Transverse colon (tissue), 4 donors: ENCODE measurements around the gene OPRM1. TPM values are rescaled to one million over a fixed set of nuclear protein-coding genes. Genes with fewer than 3 reads are reported as not detected.

Experiments used
- DNase-seq: peaks from one replicate; pipeline ENCODE4 v3.0.0-alpha.2; 2019
- H3K27ac ChIP-seq, 4 donors: fragments of 200-600 bp; sonication (generic); 2 replicates each; pipeline ENCODE4 v1.5.1; 2016 to 2018; ENCODE audit warnings: inconsistent platforms in 4 of 4
- H3K27me3 ChIP-seq: fragments of 200-600 bp; sonication (generic); 2 replicates; pipeline ENCODE4 v1.5.1; 2017; ENCODE audit warnings: inconsistent platforms
- H3K36me3 ChIP-seq, 4 donors: fragments of 200-600 bp; sonication (generic); 2 replicates each; pipeline ENCODE4 v1.5.1; 2017 to 2019; ENCODE audit warnings: inconsistent platforms in 4 of 4
- H3K4me1 ChIP-seq, 4 donors: fragments of 200-600 bp; sonication (generic); 2 replicates each; pipeline ENCODE4 v1.5.1; 2017 to 2020; ENCODE audit warnings: inconsistent platforms in 4 of 4
- H3K4me3 ChIP-seq, 4 donors: fragments of 200-600 bp; sonication (generic); 1 replicate in 1 of 4; 2 replicates in 3 of 4; pipeline versions ENCODE4 v1.5.1 to v1.6.1; 2017 to 2019; ENCODE audit warnings: inconsistent platforms in 4 of 4
- H3K9me3 ChIP-seq, 2 donors: fragments of 200-600 bp; sonication (generic); 2 replicates each; pipeline ENCODE4 v1.5.1; 2017 to 2019; ENCODE audit warnings: inconsistent platforms in 2 of 2
- EP300 ChIP-seq: sonication (generic); formaldehyde crosslinking; IDR thresholded peaks from one replicate; pipeline ENCODE4 v1.6.1; 2017; ENCODE audit warnings: antibody characterized with exemption, low read depth
- POLR2A ChIP-seq: fragments of 450-650 bp; IDR thresholded peaks from one replicate; pipeline ENCODE4 v1.6.1; 2016; ENCODE audit warnings: antibody characterized with exemption, mild to moderate bottlenecking, moderate library complexity
- POLR2AphosphoS5 ChIP-seq, 3 donors: sonication (generic); formaldehyde crosslinking; IDR thresholded peaks; one replicate each; pipeline ENCODE4 v1.6.1; 2016; ENCODE audit warnings: antibody characterized with exemption in 3 of 3
- WGBS, 2 donors: methylation state at CpG; one replicate each; pipeline ENCODE4 v1.1.5; 2018; ENCODE audit warnings: low coverage in 1 of 2; 5-methylcytosine and 5-hydroxymethylcytosine counted together
- in situ Hi-C, 4 donors: fragments of 200-750 bp; cut with MboI; loops; one replicate each; pipeline versions ENCODE4 v1.15.0 to v1.15.1; 2017; ENCODE audit warnings: low sequenced_read_pairs in 3 of 4, low pct_ligation_motif_present in 1 of 4, low pct_unique_long_range_greater_than_20kb in 1 of 4
- intact Hi-C: fragments of 100-400 bp; cut with DNase I; formaldehyde crosslinking; loops from one replicate; pipeline ENCODE4 v1.15.1; 2023; ENCODE audit warnings: low total_unique reads
- total RNA-seq, 4 donors: library from RNA; depleted of rRNA; stranded (reverse); fragments of >200 nt; gene quantifications; one replicate each; pipeline ENCODE4 v1.1.0, GENCODE V29; 2016
- TF ChIP-seq, protein P1 (sequence below), 5 experiments: fragments of 200-600 bp in 3 of 5; fragments of 450-650 bp in 2 of 5; sonication (generic) in 3 of 5; IDR thresholded peaks; 1 replicate in 2 of 5; 2 replicates in 3 of 5; pipeline ENCODE4 v1.5.1; 2016 to 2017; ENCODE audit warnings: antibody characterized with exemption in 5 of 5, inconsistent platforms in 3 of 5, mild to moderate bottlenecking in 2 of 5, moderate library complexity in 1 of 5

Gene OPRM1
- total RNA-seq, 4 donors from 2014 or later: 0.64 TPM; not detected in 3

DNA sequence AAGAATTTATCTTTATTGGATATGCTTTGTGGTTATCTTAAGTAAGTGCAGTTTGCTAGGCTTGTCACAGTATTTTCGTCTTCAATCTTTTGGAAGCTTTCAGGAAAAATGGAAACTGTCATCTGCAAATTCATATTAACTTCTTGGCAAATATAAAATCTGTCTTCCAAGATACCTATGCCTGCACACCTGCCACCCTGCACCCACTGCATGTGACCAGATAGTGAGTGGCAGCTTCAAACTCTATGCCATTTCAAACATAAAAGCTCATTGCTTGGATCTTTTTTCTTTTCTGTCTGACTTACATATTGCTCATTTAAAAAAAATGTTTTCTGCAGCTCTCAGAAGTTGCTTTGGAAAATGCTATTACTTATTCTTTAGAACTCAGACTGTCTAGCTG lies 14.1 kb downstream of the OPRM1 start:
- in situ Hi-C loops (no loop called here), intact Hi-C loops (no loop called here)
- WGBS, 2 donors: 66 to 67% methylated on average over 1 of the region's 1 CpG
- Histone ChIP-seq H3K27me3 (no peaks in the 10 kb centered on the region), H3K9me3 (no peaks in the 10 kb centered on the region), H3K36me3 (no peaks in the 10 kb centered on the region), H3K4me3 (no peak overlapping the region), H3K27ac (no peak overlapping the region), H3K4me1 (no peaks in the 10 kb centered on the region)
- TF ChIP-seq POLR2AphosphoS5 (IDR thresholded peaks at IDR 0.05) (no peak), EP300 (no peak), POLR2A (no peak)
- TF ChIP-seq, protein P1, sequence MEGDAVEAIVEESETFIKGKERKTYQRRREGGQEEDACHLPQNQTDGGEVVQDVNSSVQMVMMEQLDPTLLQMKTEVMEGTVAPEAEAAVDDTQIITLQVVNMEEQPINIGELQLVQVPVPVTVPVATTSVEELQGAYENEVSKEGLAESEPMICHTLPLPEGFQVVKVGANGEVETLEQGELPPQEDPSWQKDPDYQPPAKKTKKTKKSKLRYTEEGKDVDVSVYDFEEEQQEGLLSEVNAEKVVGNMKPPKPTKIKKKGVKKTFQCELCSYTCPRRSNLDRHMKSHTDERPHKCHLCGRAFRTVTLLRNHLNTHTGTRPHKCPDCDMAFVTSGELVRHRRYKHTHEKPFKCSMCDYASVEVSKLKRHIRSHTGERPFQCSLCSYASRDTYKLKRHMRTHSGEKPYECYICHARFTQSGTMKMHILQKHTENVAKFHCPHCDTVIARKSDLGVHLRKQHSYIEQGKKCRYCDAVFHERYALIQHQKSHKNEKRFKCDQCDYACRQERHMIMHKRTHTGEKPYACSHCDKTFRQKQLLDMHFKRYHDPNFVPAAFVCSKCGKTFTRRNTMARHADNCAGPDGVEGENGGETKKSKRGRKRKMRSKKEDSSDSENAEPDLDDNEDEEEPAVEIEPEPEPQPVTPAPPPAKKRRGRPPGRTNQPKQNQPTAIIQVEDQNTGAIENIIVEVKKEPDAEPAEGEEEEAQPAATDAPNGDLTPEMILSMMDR (IDR thresholded peaks at IDR 0.05): no peak
- DNase-seq: no peak

DNA sequence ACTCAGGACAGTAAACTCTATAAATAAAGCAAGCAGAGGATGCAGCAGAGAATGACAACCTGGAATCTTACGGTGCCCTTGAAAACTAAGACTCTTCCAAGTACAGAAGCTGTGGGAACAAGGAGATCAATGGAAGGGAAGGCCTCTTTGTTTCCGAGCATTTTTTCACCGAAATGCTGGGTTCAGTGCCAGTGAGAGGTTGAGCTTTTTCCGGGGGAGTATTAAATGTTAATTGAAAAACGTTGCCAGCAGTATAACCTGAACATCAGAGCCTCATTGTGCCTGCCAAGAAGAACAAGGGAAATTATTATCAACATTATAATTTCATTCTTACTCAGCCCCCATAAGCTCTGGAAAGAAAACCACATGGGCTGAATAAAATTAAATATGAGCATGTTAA lies 17.5 kb downstream of the OPRM1 start:
- intact Hi-C loops (no loop called here), in situ Hi-C loops (no loop called here)
- H3K36me3 ChIP-seq: no peaks in the 10 kb centered on the region
- no peaks in the 10 kb centered on the region for H3K4me1 ChIP-seq
- DNase-seq: no peak
- H3K27me3 ChIP-seq: no peaks in the 10 kb centered on the region
- TF ChIP-seq, protein P1 (IDR thresholded peaks at IDR 0.05): no peak
- no peak for TF ChIP-seq POLR2A
- no peak for TF ChIP-seq POLR2AphosphoS5 (IDR thresholded peaks at IDR 0.05)
- H3K9me3 ChIP-seq: no peaks in the 10 kb centered on the region
- H3K27ac ChIP-seq: no peak overlapping the region
- no peak overlapping the region for H3K4me3 ChIP-seq
- WGBS, 2 donors: 71 to 77% methylated on average over 5 of the region's 5 CpGs

- Histone ChIP-seq H3K27me3 (no peaks in the 10 kb centered on the region), H3K4me1 (no peaks in the 10 kb centered on the region), H3K4me3 (no peak overlapping the region), H3K36me3 (no peaks in the 10 kb centered on the region), H3K27ac (no peak overlapping the region), H3K9me3 (no peaks in the 10 kb centered on the region)
- 17 to 22% methylated on average over 1 of the region's 1 CpG for WGBS, 2 donors
- in situ Hi-C loops (no loop called here), intact Hi-C loops (no loop called here)
- DNase-seq: no peak
- TF ChIP-seq POLR2AphosphoS5 (IDR thresholded peaks at IDR 0.05): no peak
- TF ChIP-seq EP300: no peak
- TF ChIP-seq, protein P1 (IDR thresholded peaks at IDR 0.05): no peak
Measured at GRCh38 chr6:154057098-154057497, 18.1 kb downstream of the OPRM1 start.

- H3K27ac ChIP-seq: no peak overlapping the region
- 80 to 81% methylated on average over 4 of the region's 4 CpGs for WGBS, 2 donors
Measured at GRCh38 chr6:154058963-154059680, 20.1 kb downstream of the OPRM1 start.

More at GRCh38 chr6:154058963-154059680, 20.1 kb downstream of the OPRM1 start:
- Histone ChIP-seq H3K4me1 (no peaks in the 10 kb centered on the region), H3K27me3 (no peaks in the 10 kb centered on the region), H3K36me3 (no peaks in the 10 kb centered on the region), H3K9me3 (no peaks in the 10 kb centered on the region), H3K4me3 (no peak overlapping the region)
- DNase-seq: no peak
- TF ChIP-seq POLR2A: no peak
- TF ChIP-seq EP300: no peak
- TF ChIP-seq, protein P1 (IDR thresholded peaks at IDR 0.05): no peak
- TF ChIP-seq POLR2AphosphoS5 (IDR thresholded peaks at IDR 0.05): no peak
- in situ Hi-C loops: no loop called here
- intact Hi-C loops: no loop called here
